H9 (cell line): ENCODE data around the gene PKNOX2. TPM values are rescaled to one million over a fixed set of nuclear protein-coding genes. Genes with fewer than 3 reads are reported as not detected.

Experiments used
- DNase-seq: peaks from one replicate; pipeline ENCODE4 v3.0.0-alpha.2; 2017
- H2AFZ ChIP-seq: one replicate; pipeline ENCODE4 v1.6.1; 2013; ENCODE audit warnings: mild to moderate bottlenecking, low read length, control low read depth, moderate library complexity
- H2AK5ac ChIP-seq: 2 replicates; pipeline ENCODE4 v1.6.1; 2013; ENCODE audit warnings: low read length, control low read depth, mixed read lengths; ENCODE audit not compliant: insufficient read length
- H2BK120ac ChIP-seq: one replicate; pipeline ENCODE4 v1.6.1; 2013; ENCODE audit warnings: low read depth, mild to moderate bottlenecking, low read length, control low read depth, inconsistent platforms; ENCODE audit not compliant: poor library complexity, severe bottlenecking
- H2BK12ac ChIP-seq: 2 replicates; pipeline ENCODE4 v1.6.1; 2013; ENCODE audit warnings: low read length, control low read depth, mixed read lengths, low read depth; ENCODE audit not compliant: insufficient read length
- H2BK15ac ChIP-seq: 2 replicates; pipeline ENCODE4 v1.6.1; 2013; ENCODE audit warnings: low read depth, low read length, control low read depth
- H2BK20ac ChIP-seq: one replicate; pipeline ENCODE4 v1.6.1; 2013; ENCODE audit warnings: low read depth, mild to moderate bottlenecking, low read length, control low read depth, inconsistent platforms; ENCODE audit not compliant: poor library complexity, severe bottlenecking
- H2BK5ac ChIP-seq: 2 replicates; pipeline ENCODE4 v1.6.1; 2013; ENCODE audit warnings: low read length, control low read depth, mixed read lengths; ENCODE audit not compliant: insufficient read length
- H3K14ac ChIP-seq: 2 replicates; pipeline ENCODE4 v1.6.1; 2013; ENCODE audit warnings: low read length, control low read depth; ENCODE audit not compliant: insufficient read depth
- H3K18ac ChIP-seq: 2 replicates; pipeline ENCODE4 v1.6.1; 2013; ENCODE audit warnings: low read depth, mild to moderate bottlenecking, mixed read lengths, low read length, control low read depth; ENCODE audit not compliant: insufficient read length
- H3K23ac ChIP-seq: 2 replicates; pipeline ENCODE4 v1.6.1; 2013; ENCODE audit warnings: low read length, control low read depth, mixed read lengths, low read depth; ENCODE audit not compliant: insufficient read length
- H3K23me2 ChIP-seq: 2 replicates; pipeline ENCODE4 v1.6.1; 2013; ENCODE audit warnings: low read depth, mild to moderate bottlenecking, mixed read lengths, low read length, control low read depth; ENCODE audit not compliant: insufficient read length, poor library complexity, severe bottlenecking
- H3K27ac ChIP-seq: 2 replicates; pipeline ENCODE4 v1.5.1; 2013; ENCODE audit warnings: low read length, control low read depth, mixed read lengths, low read depth; ENCODE audit not compliant: insufficient read length
- H3K27me3 ChIP-seq: 2 replicates; pipeline ENCODE4 v1.6.1; 2013; ENCODE audit warnings: low read length, control low read depth, inconsistent platforms; ENCODE audit not compliant: insufficient read depth
- H3K4ac ChIP-seq: 2 replicates; pipeline ENCODE4 v1.6.1; 2013; ENCODE audit warnings: low read depth, mild to moderate bottlenecking, control low read depth, inconsistent platforms, low read length, moderate library complexity
- H3K4me1 ChIP-seq: 2 replicates; pipeline ENCODE4 v1.6.1; 2013; ENCODE audit warnings: low read length, control low read depth, inconsistent platforms; ENCODE audit not compliant: insufficient read depth
- H3K4me2 ChIP-seq: 2 replicates; pipeline ENCODE4 v1.6.1; 2013; ENCODE audit warnings: low read length, control low read depth, mixed read lengths; ENCODE audit not compliant: insufficient read length, insufficient read depth
- H3K56ac ChIP-seq: 2 replicates; pipeline ENCODE4 v1.6.1; 2013; ENCODE audit warnings: low read depth, mild to moderate bottlenecking, mixed read lengths, low read length, control low read depth; ENCODE audit not compliant: insufficient read length
- H3K79me1 ChIP-seq: 2 replicates; pipeline ENCODE4 v1.6.1; 2013; ENCODE audit warnings: low read depth, mild to moderate bottlenecking, moderate library complexity, low read length, control low read depth, inconsistent platforms; ENCODE audit not compliant: insufficient read depth, poor library complexity, severe bottlenecking
- H3K79me2 ChIP-seq: 2 replicates; pipeline ENCODE4 v1.6.1; 2013; ENCODE audit warnings: low read length, control low read depth, inconsistent platforms; ENCODE audit not compliant: insufficient read depth
- H3K9ac ChIP-seq: 2 replicates; pipeline ENCODE4 v1.6.1; 2013; ENCODE audit warnings: low read length, control low read depth, mixed read lengths; ENCODE audit not compliant: insufficient read length; ENCODE audit errors: extremely low read depth
- H3K9me3 ChIP-seq: one replicate; pipeline ENCODE4 v1.6.1; 2013; ENCODE audit warnings: low read depth, low read length, inconsistent platforms; ENCODE audit not compliant: control insufficient read depth
- H3T11ph ChIP-seq: one replicate; pipeline ENCODE4 v1.6.1; 2013; ENCODE audit warnings: mild to moderate bottlenecking, low read length, control low read depth, inconsistent platforms
- H4K20me1 ChIP-seq: one replicate; pipeline ENCODE4 v1.6.1; 2013; ENCODE audit not compliant: control insufficient read depth, insufficient read length, insufficient read depth
- H4K5ac ChIP-seq: 2 replicates; pipeline ENCODE4 v1.6.1; 2013; ENCODE audit warnings: low read depth, mild to moderate bottlenecking, mixed read lengths, low read length, control low read depth; ENCODE audit not compliant: insufficient read length
- H4K8ac ChIP-seq: replicated peaks from 2 replicates; pipeline ENCODE4 v1.6.1; 2013; ENCODE audit warnings: low read length, control low read depth, mixed read lengths, low read depth; ENCODE audit not compliant: insufficient read length
- H4K91ac ChIP-seq: 2 replicates; pipeline ENCODE4 v1.6.1; 2013; ENCODE audit warnings: low read depth, mild to moderate bottlenecking, moderate library complexity, mixed read lengths, low read length, control low read depth; ENCODE audit not compliant: insufficient read length
- H3K27ac Mint-ChIP-seq, 3 experiments: 2 replicates in 2 of 3; 3 replicates in 1 of 3; pipeline ENCODE4 v1.8.0; 2020 to 2021; ENCODE audit warnings: mixed read lengths in 3 of 3, mild to moderate bottlenecking in 1 of 3, moderate library complexity in 1 of 3
- H3K27me3 Mint-ChIP-seq: 2 replicates; pipeline ENCODE4 v1.8.0; 2021; ENCODE audit warnings: low read depth, mild to moderate bottlenecking, moderate library complexity, mixed read lengths
- H3K36me3 Mint-ChIP-seq, 3 experiments: 2 replicates in 2 of 3; 3 replicates in 1 of 3; pipeline ENCODE4 v1.8.0; 2020 to 2021; ENCODE audit warnings: low read depth in 3 of 3, mixed read lengths in 3 of 3; ENCODE audit not compliant: insufficient read depth in 1 of 3
- H3K4me1 Mint-ChIP-seq, 2 experiments: 2 replicates each; pipeline ENCODE4 v1.8.0; 2020; ENCODE audit warnings: mixed read lengths in 2 of 2
- H3K4me3 Mint-ChIP-seq, 2 experiments: 2 replicates in 1 of 2; 3 replicates in 1 of 2; pipeline ENCODE4 v1.8.0; 2020 to 2021; ENCODE audit warnings: mild to moderate bottlenecking in 2 of 2, mixed read lengths in 2 of 2, moderate library complexity in 1 of 2
- H3K9me3 Mint-ChIP-seq, 2 experiments: 2 replicates in 1 of 2; 3 replicates in 1 of 2; pipeline ENCODE4 v1.8.0; 2020; ENCODE audit warnings: mild to moderate bottlenecking in 2 of 2, mixed read lengths in 2 of 2, moderate library complexity in 1 of 2
- WGBS: extraction: QIAGEN DNeasy Blood & Tissue Kit; methylation state at CpG from one replicate; pipeline ENCODE4 v1.1.7; 2013; ENCODE audit warnings: missing lambda C conversion rate, low lambda C conversion rate, mixed read lengths; ENCODE audit not compliant: insufficient read length; ENCODE audit errors: extremely low coverage; 5-methylcytosine and 5-hydroxymethylcytosine counted together
- total RNA-seq: library from RNA; stranded (reverse); gene quantifications from 2 replicates; pipeline ENCODE4 v1.2.1, GENCODE V29; 2021
- TF ChIP-seq, protein P1 (sequence below): fragments of 200-600 bp; sonication (generic); conservative IDR thresholded peaks from 3 replicates; pipeline ENCODE4 v1.8.0; 2021; ENCODE audit warnings: antibody characterized with exemption, mild to moderate bottlenecking

PKNOX2 gene
- total RNA-seq, 1 experiment from 2014 or later, result 1.3 TPM

DNA sequence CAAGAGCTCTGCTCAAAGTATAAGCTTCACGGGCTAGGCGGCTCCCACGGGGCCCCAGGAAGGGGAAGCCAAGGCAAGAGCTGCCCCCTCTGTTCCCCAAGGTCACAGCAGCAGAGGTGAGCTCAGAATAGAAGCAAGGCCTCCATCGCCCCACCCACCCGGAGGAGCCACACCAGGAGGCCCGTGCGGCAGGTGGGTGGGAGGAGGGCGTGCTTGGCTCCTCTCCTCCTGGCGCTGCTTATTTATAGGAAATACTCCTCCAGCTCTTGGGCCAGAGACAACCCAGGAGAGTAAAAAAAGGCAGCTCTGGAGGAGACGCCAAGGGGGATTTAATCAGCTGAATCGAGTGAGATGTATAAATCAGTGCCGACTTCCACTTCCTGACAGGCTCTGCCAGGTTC is 243.8 kb downstream of the PKNOX2 start:
- TF ChIP-seq, protein P1, sequence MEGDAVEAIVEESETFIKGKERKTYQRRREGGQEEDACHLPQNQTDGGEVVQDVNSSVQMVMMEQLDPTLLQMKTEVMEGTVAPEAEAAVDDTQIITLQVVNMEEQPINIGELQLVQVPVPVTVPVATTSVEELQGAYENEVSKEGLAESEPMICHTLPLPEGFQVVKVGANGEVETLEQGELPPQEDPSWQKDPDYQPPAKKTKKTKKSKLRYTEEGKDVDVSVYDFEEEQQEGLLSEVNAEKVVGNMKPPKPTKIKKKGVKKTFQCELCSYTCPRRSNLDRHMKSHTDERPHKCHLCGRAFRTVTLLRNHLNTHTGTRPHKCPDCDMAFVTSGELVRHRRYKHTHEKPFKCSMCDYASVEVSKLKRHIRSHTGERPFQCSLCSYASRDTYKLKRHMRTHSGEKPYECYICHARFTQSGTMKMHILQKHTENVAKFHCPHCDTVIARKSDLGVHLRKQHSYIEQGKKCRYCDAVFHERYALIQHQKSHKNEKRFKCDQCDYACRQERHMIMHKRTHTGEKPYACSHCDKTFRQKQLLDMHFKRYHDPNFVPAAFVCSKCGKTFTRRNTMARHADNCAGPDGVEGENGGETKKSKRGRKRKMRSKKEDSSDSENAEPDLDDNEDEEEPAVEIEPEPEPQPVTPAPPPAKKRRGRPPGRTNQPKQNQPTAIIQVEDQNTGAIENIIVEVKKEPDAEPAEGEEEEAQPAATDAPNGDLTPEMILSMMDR, result no peak
- H2AK5ac ChIP-seq, result no peak overlapping the region
- WGBS, result no CpG with 5 or more reads among the region's 12 CpGs
- no peaks in the 10 kb centered on the region for H3K9me3 ChIP-seq
- no peak overlapping the region for H3K18ac ChIP-seq
- H3K4me3 Mint-ChIP-seq, result no peak overlapping the region
- H3K14ac ChIP-seq, result no peak overlapping the region
- no peaks in the 10 kb centered on the region for H3K79me1 ChIP-seq
- no peak overlapping the region for H2BK15ac ChIP-seq
- no peak overlapping the region for H3K56ac ChIP-seq
- H3K9ac ChIP-seq, result no peak overlapping the region
- no peak overlapping the region for H3K27ac Mint-ChIP-seq
- no peak overlapping the region for H3T11ph ChIP-seq
- no peaks in the 10 kb centered on the region for H3K79me2 ChIP-seq
- H2BK5ac ChIP-seq, result no peak overlapping the region
- peaks cover 20% of the 10 kb centered on the region for H3K27me3 Mint-ChIP-seq
- H3K23me2 ChIP-seq, result no peaks in the 10 kb centered on the region
- no peak overlapping the region for H2BK20ac ChIP-seq
- H3K4me1 ChIP-seq, result peaks cover 5% of the 10 kb centered on the region; the same call in 1 of the 2 replicates
- H3K4me2 ChIP-seq, result no peak overlapping the region
- H3K27ac ChIP-seq, result no peak overlapping the region
- no peak overlapping the region for H3K4ac ChIP-seq
- no peak overlapping the region for H2BK120ac ChIP-seq
- H2BK12ac ChIP-seq, result no peak overlapping the region
- no peak overlapping the region for H2AFZ ChIP-seq
- H4K91ac ChIP-seq, result no peak overlapping the region
- no peaks in the 10 kb centered on the region for H4K20me1 ChIP-seq
- H3K27me3 ChIP-seq, result no peaks in the 10 kb centered on the region
- peaks cover 35 to 48% of the 10 kb centered on the region in 2 experiments for H3K4me1 Mint-ChIP-seq
- H4K5ac ChIP-seq, result no peak overlapping the region
- H3K23ac ChIP-seq, result no peak overlapping the region
- H3K36me3 Mint-ChIP-seq, result peaks cover 0 to under 1% (median 0%) of the 10 kb centered on the region in 3 experiments; a peak in 1 of 7 replicates
- H4K8ac ChIP-seq, result no peak overlapping the region
- H3K9me3 Mint-ChIP-seq, result no peaks in the 10 kb centered on the region; a peak in 1 of 5 replicates
- DNase-seq, result no peak
